Neural progenitor cell (in vitro differentiated cells): ENCODE data around the gene RIMKLB.

Experiments used
- EZH2 ChIP-seq: fragments of 200-600 bp; sonication (generic); IDR thresholded peaks from 2 replicates; pipeline ENCODE4 v1.6.1; 2017; ENCODE audit warnings: antibody characterized with exemption, mild to moderate bottlenecking, moderate library complexity
- EZH2phosphoT487 ChIP-seq: fragments of 200-600 bp; sonication (generic); IDR thresholded peaks from 2 replicates; pipeline ENCODE4 v1.6.1; 2017; ENCODE audit warnings: antibody characterized with exemption
- TF ChIP-seq, protein P1 (sequence below): fragments of 200-600 bp; sonication (generic); IDR thresholded peaks from 2 replicates; pipeline ENCODE4 v1.5.1; 2017; ENCODE audit warnings: antibody characterized with exemption, mild to moderate bottlenecking

DNA sequence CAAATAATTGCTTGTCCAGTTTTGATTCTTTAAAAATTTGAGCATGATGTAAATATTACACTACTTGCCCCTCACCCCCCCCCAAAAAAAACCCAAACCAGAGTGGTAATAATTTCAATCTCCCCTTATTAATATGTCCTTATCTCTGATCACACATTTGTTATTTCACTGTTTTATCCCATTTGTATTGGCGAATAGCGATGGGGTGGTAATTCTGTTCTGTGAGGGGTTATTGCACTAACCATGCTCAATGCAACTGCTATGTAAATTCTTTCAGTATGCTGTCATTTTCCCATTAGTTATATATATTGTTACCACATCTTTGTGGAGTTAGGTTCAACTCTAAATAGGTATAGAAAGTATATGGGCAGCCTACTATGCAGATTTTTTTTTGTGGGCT, 1.1 kb downstream of the RIMKLB start:
- TF ChIP-seq, protein P1, sequence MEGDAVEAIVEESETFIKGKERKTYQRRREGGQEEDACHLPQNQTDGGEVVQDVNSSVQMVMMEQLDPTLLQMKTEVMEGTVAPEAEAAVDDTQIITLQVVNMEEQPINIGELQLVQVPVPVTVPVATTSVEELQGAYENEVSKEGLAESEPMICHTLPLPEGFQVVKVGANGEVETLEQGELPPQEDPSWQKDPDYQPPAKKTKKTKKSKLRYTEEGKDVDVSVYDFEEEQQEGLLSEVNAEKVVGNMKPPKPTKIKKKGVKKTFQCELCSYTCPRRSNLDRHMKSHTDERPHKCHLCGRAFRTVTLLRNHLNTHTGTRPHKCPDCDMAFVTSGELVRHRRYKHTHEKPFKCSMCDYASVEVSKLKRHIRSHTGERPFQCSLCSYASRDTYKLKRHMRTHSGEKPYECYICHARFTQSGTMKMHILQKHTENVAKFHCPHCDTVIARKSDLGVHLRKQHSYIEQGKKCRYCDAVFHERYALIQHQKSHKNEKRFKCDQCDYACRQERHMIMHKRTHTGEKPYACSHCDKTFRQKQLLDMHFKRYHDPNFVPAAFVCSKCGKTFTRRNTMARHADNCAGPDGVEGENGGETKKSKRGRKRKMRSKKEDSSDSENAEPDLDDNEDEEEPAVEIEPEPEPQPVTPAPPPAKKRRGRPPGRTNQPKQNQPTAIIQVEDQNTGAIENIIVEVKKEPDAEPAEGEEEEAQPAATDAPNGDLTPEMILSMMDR, result no peak
- TF ChIP-seq EZH2, result no peak
- TF ChIP-seq EZH2phosphoT487, result no peak
